GM23248 (cell line): ENCODE results near the gene FAM217B. TPM values are rescaled to one million over a fixed set of nuclear protein-coding genes. Genes with fewer than 3 reads are reported as not detected.

ENCODE experiments used
- DNase-seq: peaks from one replicate; pipeline ENCODE4 v3.0.0-alpha.2; 2015
- H2AFZ ChIP-seq: fragments of 200-600 bp; sonication (generic); 2 replicates; pipeline ENCODE4 v1.6.1; 2016; ENCODE audit warnings: antibody characterized with exemption
- H3F3A ChIP-seq: fragments of 200-600 bp; sonication (generic); 2 replicates; pipeline ENCODE4 v1.6.1; 2016; ENCODE audit warnings: mild to moderate bottlenecking, antibody characterized with exemption, mixed run types; ENCODE audit not compliant: insufficient read depth
- H3K27ac ChIP-seq: fragments of 200-600 bp; sonication (generic); 2 replicates; pipeline ENCODE4 v1.5.1; 2016; ENCODE audit warnings: mild to moderate bottlenecking
- H3K27me3 ChIP-seq: fragments of 200-600 bp; sonication (generic); replicated peaks from 2 replicates; pipeline ENCODE4 v1.6.1; 2016; ENCODE audit warnings: mild to moderate bottlenecking; ENCODE audit not compliant: insufficient read depth
- H3K36me3 ChIP-seq: fragments of 200-600 bp; sonication (generic); 2 replicates; pipeline ENCODE4 v1.6.1; 2016; ENCODE audit warnings: low read depth, mild to moderate bottlenecking
- H3K4me1 ChIP-seq: fragments of 200-600 bp; sonication (generic); 2 replicates; pipeline ENCODE4 v1.6.1; 2016; ENCODE audit warnings: mild to moderate bottlenecking; ENCODE audit not compliant: insufficient read depth
- H3K4me2 ChIP-seq: fragments of 200-600 bp; sonication (generic); one replicate; pipeline ENCODE4 v1.6.1; 2016; ENCODE audit warnings: mild to moderate bottlenecking; ENCODE audit not compliant: unreplicated experiment
- H3K4me3 ChIP-seq: fragments of 200-600 bp; sonication (generic); 2 replicates; pipeline ENCODE4 v1.5.1; 2016; ENCODE audit warnings: mild to moderate bottlenecking
- H3K79me2 ChIP-seq: fragments of 200-600 bp; sonication (generic); 2 replicates; pipeline ENCODE4 v1.6.1; 2016; ENCODE audit warnings: mild to moderate bottlenecking; ENCODE audit not compliant: insufficient read depth
- H3K9ac ChIP-seq: fragments of 200-600 bp; sonication (generic); 2 replicates; pipeline ENCODE4 v1.6.1; 2016; ENCODE audit warnings: mild to moderate bottlenecking
- H3K9me2 ChIP-seq: fragments of 200-600 bp; sonication (generic); 2 replicates; pipeline ENCODE4 v1.6.1; 2016; ENCODE audit warnings: mixed run types, mild to moderate bottlenecking, moderate library complexity; ENCODE audit not compliant: insufficient read depth
- H3K9me3 ChIP-seq: fragments of 200-600 bp; sonication (generic); one replicate; pipeline ENCODE4 v1.6.1; 2017; ENCODE audit warnings: low read depth
- H4K20me1 ChIP-seq: fragments of 200-600 bp; sonication (generic); 2 replicates; pipeline ENCODE4 v1.6.0; 2016; ENCODE audit not compliant: insufficient read depth
- EZH2 ChIP-seq: fragments of 200-600 bp; sonication (generic); IDR thresholded peaks from 2 replicates; pipeline ENCODE4 v1.6.1; 2018; ENCODE audit warnings: antibody characterized with exemption, mild to moderate bottlenecking; ENCODE audit not compliant: insufficient read depth, poor library complexity, severe bottlenecking
- EZH2phosphoT487 ChIP-seq: fragments of 200-600 bp; sonication (generic); IDR thresholded peaks from 2 replicates; pipeline ENCODE4 v1.6.1; 2018; ENCODE audit warnings: antibody characterized with exemption, moderate library complexity, mild to moderate bottlenecking, low read depth; ENCODE audit not compliant: insufficient read depth
- WGBS, 2 experiments: methylation state at CpG; one replicate each; pipeline ENCODE4 v1.1.6; 2015 to 2017; ENCODE audit warnings: low lambda C conversion rate in 2 of 2, low coverage in 1 of 2; ENCODE audit errors: missing lambda C conversion rate in 2 of 2; 5-methylcytosine and 5-hydroxymethylcytosine counted together
- in situ Hi-C: fragments of 300-500 bp; cut with MboI; formaldehyde crosslinking; loops from 2 replicates; pipeline ENCODE4 v1.15.0; 2020
- polyA plus RNA-seq: library from polyadenylated mRNA; unstranded; fragments of >200 nt; fragmentation: Nextera tagmentation; extraction: Ambion mirVana; gene quantifications from 2 replicates; pipeline ENCODE4 v1.2.1, GENCODE V29; 2016
- total RNA-seq: library from RNA; depleted of rRNA; stranded (reverse); fragments of >200 nt; shearing (Covaris generic); gene quantifications from 2 replicates; pipeline ENCODE4 v1.2.3, GENCODE V29; 2014

FAM217B gene
- total and polyA plus RNA-seq, 2 experiments from 2014 or later: 2.2 to 9.5 TPM

GRCh38 chr20:59903621-59904020 is 36.6 kb upstream of the FAM217B start:
- Histone ChIP-seq H3K27ac (no peak overlapping the region), H3F3A (no peaks in the 10 kb centered on the region), H3K36me3 (no peaks in the 10 kb centered on the region), H2AFZ (no peak overlapping the region), H3K9me2 (no peaks in the 10 kb centered on the region; the same call in 1 of the 2 replicates), H3K4me3 (no peak overlapping the region), H3K4me2 (no peak overlapping the region), H4K20me1 (no peaks in the 10 kb centered on the region), H3K9me3 (no peaks in the 10 kb centered on the region), H3K9ac (no peak overlapping the region), H3K4me1 (no peaks in the 10 kb centered on the region), H3K27me3 (no peaks in the 10 kb centered on the region), H3K79me2 (no peaks in the 10 kb centered on the region)
- in situ Hi-C loops: no loop called here
- no peak for TF ChIP-seq EZH2
- TF ChIP-seq EZH2phosphoT487: no peak
- DNase-seq: no peak
- WGBS, 2 experiments: 86 to 90% methylated on average over 1 of the region's 1 CpG

- no peak for DNase-seq
- no peaks in the 10 kb centered on the region for H3F3A ChIP-seq
- no peaks in the 10 kb centered on the region for H3K27me3 ChIP-seq
- H3K9me2 ChIP-seq: no peaks in the 10 kb centered on the region
- no peak overlapping the region for H3K9ac ChIP-seq
- H3K4me3 ChIP-seq: no peak overlapping the region
- no peaks in the 10 kb centered on the region for H4K20me1 ChIP-seq
- H3K79me2 ChIP-seq: no peaks in the 10 kb centered on the region
- no peak overlapping the region for H2AFZ ChIP-seq
- TF ChIP-seq EZH2: no peak
- TF ChIP-seq EZH2phosphoT487: no peak
- H3K36me3 ChIP-seq: no peaks in the 10 kb centered on the region
- H3K4me2 ChIP-seq: no peak overlapping the region
- in situ Hi-C loops: no loop called here
- H3K4me1 ChIP-seq: no peaks in the 10 kb centered on the region
- no peaks in the 10 kb centered on the region for H3K9me3 ChIP-seq
- H3K27ac ChIP-seq: no peak overlapping the region
- 80 to 81% methylated on average over 5 of the region's 5 CpGs for WGBS, 2 experiments
These were observed 31.3 kb upstream of the FAM217B start for GRCh38 chr20:59908855-59909254.

GRCh38 chr20:59911041-59911440 is 29.1 kb upstream of the FAM217B start:
- Histone ChIP-seq H3K9me3 (no peaks in the 10 kb centered on the region), H3F3A (no peaks in the 10 kb centered on the region), H2AFZ (no peak overlapping the region), H3K36me3 (no peaks in the 10 kb centered on the region), H3K9ac (no peak overlapping the region), H3K4me3 (no peak overlapping the region), H3K9me2 (no peaks in the 10 kb centered on the region), H3K27me3 (no peaks in the 10 kb centered on the region), H3K79me2 (no peaks in the 10 kb centered on the region), H3K4me1 (no peaks in the 10 kb centered on the region), H4K20me1 (no peaks in the 10 kb centered on the region), H3K27ac (no peak overlapping the region), H3K4me2 (no peak overlapping the region)
- TF ChIP-seq EZH2 (no peak), EZH2phosphoT487 (no peak)
- in situ Hi-C loops: no loop called here
- no peak for DNase-seq
- whole genome bisulfite sequencing, 2 experiments: 83 to 84% methylated on average over 2 of the region's 2 CpGs

GRCh38 chr20:59912609-59913008 is 27.6 kb upstream of the FAM217B start:
- Histone ChIP-seq H3K27ac (no peak overlapping the region), H3F3A (no peaks in the 10 kb centered on the region), H3K4me1 (no peaks in the 10 kb centered on the region), H2AFZ (no peak overlapping the region), H3K79me2 (no peaks in the 10 kb centered on the region), H3K9ac (no peak overlapping the region), H3K9me2 (no peaks in the 10 kb centered on the region), H3K4me3 (no peak overlapping the region), H4K20me1 (no peaks in the 10 kb centered on the region), H3K27me3 (no peaks in the 10 kb centered on the region), H3K4me2 (no peak overlapping the region), H3K9me3 (no peaks in the 10 kb centered on the region), H3K36me3 (no peaks in the 10 kb centered on the region)
- in situ Hi-C loops: no loop called here
- WGBS, 2 experiments: 67 to 73% methylated on average over 4 of the region's 4 CpGs
- no peak for DNase-seq
- TF ChIP-seq EZH2: no peak
- no peak for TF ChIP-seq EZH2phosphoT487

GRCh38 chr20:59920944-59921343 is 19.2 kb upstream of the FAM217B start:
- Histone ChIP-seq H3K27ac (no peak overlapping the region), H3K79me2 (no peaks in the 10 kb centered on the region), H2AFZ (no peak overlapping the region), H3K9ac (no peak overlapping the region), H4K20me1 (no peaks in the 10 kb centered on the region), H3K4me2 (no peak overlapping the region), H3K36me3 (no peaks in the 10 kb centered on the region), H3F3A (no peaks in the 10 kb centered on the region), H3K4me1 (no peaks in the 10 kb centered on the region), H3K4me3 (no peak overlapping the region), H3K9me3 (no peaks in the 10 kb centered on the region), H3K27me3 (no peaks in the 10 kb centered on the region), H3K9me2 (no peaks in the 10 kb centered on the region)
- no peak for DNase-seq
- in situ Hi-C loops: no loop called here
- TF ChIP-seq EZH2phosphoT487: no peak
- no peak for TF ChIP-seq EZH2
